HG02610 (cell line): ENCODE data around the gene CDH18.
"Not testable (repeated sequence)": the region's sequence is repeated elsewhere in the genome, so short reads cannot be mapped to it uniquely, and the experiment has no call there.

ENCODE experiments used
- ATAC-seq: cut with Tn5 transposase; IDR thresholded peaks from one replicate; pipeline ENCODE4 v1.9.1; 2021; ENCODE audit warnings: mild to moderate bottlenecking, moderate library complexity; ENCODE audit not compliant: unreplicated experiment

The CDH18 gene

GRCh38 chr5:19865336-19866089, 122.5 kb downstream of the CDH18 start:
- ATAC-seq = no peak

DNA sequence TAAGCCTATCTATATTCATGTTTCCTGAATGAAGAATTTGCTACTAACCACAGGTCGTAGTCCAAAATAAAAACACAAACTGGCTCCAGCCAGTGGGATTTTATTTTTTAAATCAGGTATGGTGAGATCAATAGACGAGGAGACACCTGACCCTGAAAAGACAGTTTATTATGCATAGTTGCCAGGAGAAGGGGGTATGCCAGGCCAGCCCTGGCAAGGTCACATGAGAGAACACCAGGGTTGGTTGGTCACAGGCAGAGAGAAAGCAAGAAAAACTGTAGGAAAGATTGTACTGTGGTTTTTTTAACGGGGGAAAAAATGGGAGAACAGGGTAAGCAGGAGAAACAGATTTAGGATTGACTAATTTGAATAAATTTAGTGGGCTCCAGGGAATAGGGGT, 125.3 kb downstream of the CDH18 start:
- no peak for ATAC-seq

DNA sequence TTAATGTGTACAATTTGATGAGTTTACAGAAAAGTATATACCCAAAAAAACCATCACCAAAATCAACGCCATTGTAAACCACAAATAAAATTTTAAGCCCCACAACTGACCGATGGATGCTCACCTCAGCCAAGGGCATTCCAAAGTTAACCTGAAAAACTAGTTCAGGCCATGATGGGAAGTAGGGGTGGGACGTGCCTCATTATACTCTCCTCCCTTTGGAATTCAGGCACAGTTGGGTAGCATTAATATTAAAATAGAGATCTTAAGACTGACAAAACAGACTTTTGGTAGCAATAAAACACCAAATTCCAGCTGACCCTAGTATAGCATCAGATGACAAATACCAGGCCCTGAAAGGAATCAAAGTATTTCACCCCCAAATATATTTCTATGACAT, 129.0 kb downstream of the CDH18 start:
- no peak for ATAC-seq

DNA sequence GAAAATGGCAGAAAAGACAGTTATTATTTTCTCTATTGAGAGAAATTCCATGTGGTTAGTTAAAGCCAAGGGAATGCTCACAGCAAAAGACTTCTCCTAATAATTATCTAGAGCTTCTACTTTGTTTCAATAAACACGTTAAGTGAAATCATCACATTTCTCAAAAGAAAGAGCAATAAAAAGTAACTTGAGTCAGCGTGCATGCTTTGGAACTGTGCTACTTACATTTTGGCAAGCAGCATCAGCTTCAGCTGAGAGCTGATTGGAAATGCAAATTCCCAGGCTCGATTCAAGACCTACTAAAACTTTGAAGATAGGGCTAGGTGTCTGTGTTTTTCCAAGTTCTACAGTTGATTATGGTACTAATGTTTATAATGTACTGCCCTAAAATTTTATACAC, 132.1 kb downstream of the CDH18 start:
- no peak for ATAC-seq

- ATAC-seq = no peak
Measured at GRCh38 chr5:19855453-19855852, 132.5 kb downstream of the CDH18 start.

- ATAC-seq = no peak
Measured at GRCh38 chr5:19855031-19855430, 133.0 kb downstream of the CDH18 start.

GRCh38 chr5:19853616-19854240, 134.3 kb downstream of the CDH18 start:
- no peak for ATAC-seq

DNA sequence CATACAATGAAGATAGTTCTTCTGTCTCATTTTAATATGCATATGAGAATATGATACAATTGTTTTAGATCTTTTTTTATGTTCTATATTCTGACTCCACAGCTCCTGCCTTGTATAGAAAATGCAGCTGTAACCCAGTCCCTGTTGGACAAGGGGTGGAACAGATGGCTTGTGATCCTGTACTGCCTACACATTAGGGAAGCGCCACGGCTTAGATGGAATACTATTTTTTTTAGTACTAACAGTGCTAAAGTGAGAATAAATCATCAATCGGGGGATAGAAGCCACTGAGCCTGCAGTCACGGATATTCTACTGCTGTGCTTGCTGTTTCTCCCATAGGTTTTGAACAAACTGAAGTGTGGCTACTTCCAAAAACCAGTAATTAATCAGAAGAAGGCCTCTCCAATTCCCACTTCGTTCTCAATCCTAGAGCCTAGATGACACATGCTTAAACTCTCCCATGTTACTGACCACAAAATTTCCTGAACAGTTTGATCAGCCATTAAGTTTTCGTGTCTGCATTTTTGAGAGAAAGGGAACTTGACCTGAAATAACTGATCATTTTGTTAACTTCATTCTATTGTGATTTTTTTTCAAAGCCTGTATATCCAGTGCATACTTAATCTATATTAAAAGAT, 150.3 kb downstream of the CDH18 start:
- no peak for ATAC-seq

GRCh38 chr5:19835442-19835841, 152.6 kb downstream of the CDH18 start:
- no peak for ATAC-seq

- not testable (repeated sequence) for ATAC-seq
Measured at GRCh38 chr5:19812720-19813119, 175.3 kb downstream of the CDH18 start.

DNA sequence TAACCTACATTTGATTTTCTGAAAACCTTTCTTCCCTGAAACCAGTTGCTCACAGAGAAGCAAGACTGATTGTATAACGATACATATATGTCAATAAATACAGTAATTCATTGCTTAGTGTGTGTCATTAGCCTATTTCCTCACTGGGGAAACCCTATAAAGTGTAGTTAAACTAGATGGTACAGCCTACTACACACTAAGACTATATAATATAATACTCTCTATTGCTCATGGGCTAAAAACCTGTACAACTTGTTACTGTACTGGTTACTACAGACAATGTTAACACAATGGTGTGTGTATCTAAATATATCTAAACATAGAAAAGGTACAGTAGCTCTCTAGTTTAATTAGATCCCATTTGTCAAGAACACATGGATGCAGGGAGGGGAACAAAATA, 181.2 kb downstream of the CDH18 start:
- no peak for ATAC-seq

DNA sequence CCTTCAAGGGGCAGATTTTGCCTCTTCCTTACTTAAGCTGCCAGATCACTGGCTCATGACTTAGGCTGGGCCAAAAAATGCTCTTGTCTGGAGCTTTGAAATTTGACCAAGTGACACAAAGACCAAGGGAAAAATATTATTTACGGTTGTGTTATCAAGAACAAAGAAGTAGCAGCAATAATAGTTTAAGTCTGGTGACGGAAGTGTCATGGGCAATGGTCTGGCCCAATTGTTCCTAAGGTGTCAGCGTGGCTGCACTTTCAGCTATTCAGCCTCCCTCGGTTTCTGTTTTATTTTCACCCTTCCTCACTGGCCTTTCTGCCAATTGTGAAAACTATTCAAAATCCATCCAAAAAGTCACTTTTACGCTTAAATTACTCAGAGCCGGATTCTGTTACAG, 185.3 kb downstream of the CDH18 start:
- ATAC-seq = no peak

GRCh38 chr5:19795218-19795617, 192.8 kb downstream of the CDH18 start:
- no peak for ATAC-seq

GRCh38 chr5:19790829-19791466, 197.1 kb downstream of the CDH18 start:
- no peak for ATAC-seq

- ATAC-seq = no peak
Measured at GRCh38 chr5:19782566-19782965, 205.4 kb downstream of the CDH18 start.

GRCh38 chr5:19777363-19777762, 210.6 kb downstream of the CDH18 start:
- no peak for ATAC-seq

DNA sequence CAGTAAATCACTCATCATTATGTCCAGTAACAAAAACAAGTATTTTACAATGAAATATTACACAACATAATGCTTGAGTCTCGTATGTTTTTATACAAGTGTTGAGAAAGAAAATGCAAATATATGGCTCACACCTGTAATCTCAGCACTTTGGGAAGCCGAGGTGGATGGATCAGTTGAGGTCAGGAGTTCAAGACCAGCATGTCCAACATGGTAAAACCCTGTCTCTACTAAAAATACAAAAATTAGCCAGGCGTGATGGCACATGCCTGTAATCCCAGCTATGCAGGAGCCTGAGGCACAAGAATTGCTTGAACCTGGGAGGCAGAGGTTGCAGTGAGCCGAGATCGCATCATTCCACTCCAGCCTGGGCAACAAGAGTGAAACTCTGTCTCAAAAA, 211.1 kb downstream of the CDH18 start:
- ATAC-seq = not testable (repeated sequence)

DNA sequence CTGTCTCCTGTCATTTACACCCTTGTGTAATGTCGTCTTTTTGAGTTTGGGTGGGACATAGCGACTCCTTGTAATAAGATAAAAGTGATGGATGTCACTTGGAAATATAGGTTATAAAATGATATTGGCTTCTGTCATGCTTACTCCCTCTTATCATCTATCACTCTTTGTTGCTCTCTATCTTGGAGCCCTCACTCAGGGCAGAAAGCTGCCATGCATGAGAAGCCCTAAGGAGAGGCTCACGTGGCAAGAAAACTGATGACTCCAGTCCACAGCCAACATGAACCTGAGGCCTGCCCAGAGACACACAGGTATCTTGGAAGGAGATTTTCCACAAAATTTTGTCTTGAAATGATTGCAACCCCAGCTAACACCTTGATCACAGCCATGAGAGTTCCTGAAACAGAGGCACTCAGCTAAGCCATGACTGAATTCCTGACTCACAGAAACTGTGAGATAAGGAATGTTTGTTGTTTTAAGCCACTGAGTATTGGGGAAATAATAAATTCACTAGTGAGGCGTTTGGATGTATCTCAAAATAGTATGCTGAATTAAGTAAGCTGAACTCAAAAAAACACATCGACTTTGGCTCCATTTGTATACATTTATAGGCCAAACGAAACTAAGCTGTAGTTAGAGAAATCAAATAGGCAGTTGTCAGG, 216.7 kb downstream of the CDH18 start:
- ATAC-seq = no peak

DNA sequence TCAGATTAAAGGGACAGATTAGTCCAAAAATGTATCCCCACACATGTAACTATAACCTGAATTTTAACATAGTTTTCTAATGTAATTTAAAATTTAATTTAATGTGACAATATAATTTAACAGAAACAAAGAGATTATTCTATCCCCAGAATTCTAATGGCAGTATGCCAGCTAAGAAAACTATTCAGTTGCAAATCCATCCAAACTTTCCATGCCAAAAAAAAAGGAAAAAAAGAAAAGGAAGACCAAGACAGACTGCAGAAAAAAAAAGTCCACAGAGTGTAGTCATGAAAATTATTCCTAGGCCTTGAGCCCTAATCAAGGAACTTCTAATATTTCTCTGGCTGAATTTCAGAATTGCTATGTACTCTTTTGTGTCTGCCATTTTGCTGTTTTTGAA, 217.6 kb downstream of the CDH18 start:
- ATAC-seq = no peak

DNA sequence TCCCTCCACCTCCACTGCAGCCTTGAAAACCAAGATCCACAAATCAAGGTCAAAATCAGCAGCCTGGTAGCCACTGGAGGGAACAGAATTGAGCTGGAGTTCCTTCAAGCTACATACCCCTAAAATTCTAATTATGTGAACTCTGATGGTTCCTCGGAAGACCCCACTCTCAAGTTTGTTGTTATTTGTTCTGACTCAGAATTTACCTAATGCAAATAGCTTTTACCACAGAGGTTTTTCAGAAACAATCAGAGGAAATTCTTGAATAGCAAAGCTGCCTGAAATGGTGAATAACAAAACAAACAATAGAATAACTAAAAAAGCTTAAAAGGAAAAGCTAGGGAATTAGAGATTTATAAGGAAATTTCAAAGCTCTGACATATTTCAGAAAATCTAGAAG, 220.0 kb downstream of the CDH18 start:
- ATAC-seq = no peak

DNA sequence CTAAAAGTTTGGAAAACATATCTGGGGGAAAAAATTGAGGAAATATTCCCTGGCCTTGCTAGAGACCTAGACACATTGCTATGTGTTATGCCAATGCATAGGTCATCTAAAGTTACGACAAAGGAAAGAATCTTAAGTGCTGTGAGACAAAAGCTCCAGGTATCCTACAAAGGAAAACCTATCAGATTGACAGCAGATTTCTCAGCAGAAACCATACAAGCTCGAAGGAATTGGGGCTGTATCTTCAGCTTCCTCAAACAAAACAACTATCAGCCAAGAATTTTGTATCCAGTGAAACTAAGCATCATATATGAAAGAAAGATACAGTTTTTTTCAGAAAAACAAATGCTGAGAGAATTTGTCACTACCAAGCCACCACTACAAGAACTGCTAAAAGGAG, 234.4 kb downstream of the CDH18 start:
- ATAC-seq = no peak
